SK-N-SH (cell line): ENCODE data around the gene RNF180.
"Not testable (repeated sequence)": the region's sequence is repeated elsewhere in the genome, so short reads cannot be mapped to it uniquely, and the experiment has no call there.

Experiments used
- CHD2 ChIP-seq: fragments of 150-350 bp; IDR thresholded peaks from 2 replicates; pipeline ENCODE4 v1.6.1; 2018; ENCODE audit warnings: low read length; ENCODE audit not compliant: partially characterized antibody
- MXI1 ChIP-seq: IDR thresholded peaks from 2 replicates; pipeline ENCODE4 v1.6.1; 2012; ENCODE audit warnings: mild to moderate bottlenecking, low read depth, low read length, improper control_type of control experiment
- RCOR1 ChIP-seq: fragments of 150-350 bp; IDR thresholded peaks from 2 replicates; pipeline ENCODE4 v1.6.1; 2017; ENCODE audit warnings: antibody characterized with exemption, low read length
- TF ChIP-seq, protein P1 (sequence below): fragments of 200-600 bp; sonication (generic); IDR thresholded peaks from 2 replicates; pipeline ENCODE4 v1.6.1; 2017; ENCODE audit warnings: antibody characterized with exemption, mild to moderate bottlenecking, moderate library complexity

GRCh38 chr5:64225286-64225981, 59.8 kb downstream of the RNF180 start:
- TF ChIP-seq, protein P1, sequence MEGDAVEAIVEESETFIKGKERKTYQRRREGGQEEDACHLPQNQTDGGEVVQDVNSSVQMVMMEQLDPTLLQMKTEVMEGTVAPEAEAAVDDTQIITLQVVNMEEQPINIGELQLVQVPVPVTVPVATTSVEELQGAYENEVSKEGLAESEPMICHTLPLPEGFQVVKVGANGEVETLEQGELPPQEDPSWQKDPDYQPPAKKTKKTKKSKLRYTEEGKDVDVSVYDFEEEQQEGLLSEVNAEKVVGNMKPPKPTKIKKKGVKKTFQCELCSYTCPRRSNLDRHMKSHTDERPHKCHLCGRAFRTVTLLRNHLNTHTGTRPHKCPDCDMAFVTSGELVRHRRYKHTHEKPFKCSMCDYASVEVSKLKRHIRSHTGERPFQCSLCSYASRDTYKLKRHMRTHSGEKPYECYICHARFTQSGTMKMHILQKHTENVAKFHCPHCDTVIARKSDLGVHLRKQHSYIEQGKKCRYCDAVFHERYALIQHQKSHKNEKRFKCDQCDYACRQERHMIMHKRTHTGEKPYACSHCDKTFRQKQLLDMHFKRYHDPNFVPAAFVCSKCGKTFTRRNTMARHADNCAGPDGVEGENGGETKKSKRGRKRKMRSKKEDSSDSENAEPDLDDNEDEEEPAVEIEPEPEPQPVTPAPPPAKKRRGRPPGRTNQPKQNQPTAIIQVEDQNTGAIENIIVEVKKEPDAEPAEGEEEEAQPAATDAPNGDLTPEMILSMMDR: not testable (repeated sequence)
- not testable (repeated sequence) for TF ChIP-seq RCOR1, CHD2, MXI1
